HG03558 (cell line): ENCODE measurements around the gene VWCE.
"Not testable (repeated sequence)": the region's sequence is repeated elsewhere in the genome, so short reads cannot be mapped to it uniquely, and the experiment has no call there.

Experiments
- ATAC-seq: cut with Tn5 transposase; IDR thresholded peaks from one replicate; pipeline ENCODE4 v1.9.1; 2021; ENCODE audit warnings: moderate number of reproducible peaks; ENCODE audit not compliant: unreplicated experiment; ENCODE audit errors: extremely low read depth

The VWCE gene

DNA sequence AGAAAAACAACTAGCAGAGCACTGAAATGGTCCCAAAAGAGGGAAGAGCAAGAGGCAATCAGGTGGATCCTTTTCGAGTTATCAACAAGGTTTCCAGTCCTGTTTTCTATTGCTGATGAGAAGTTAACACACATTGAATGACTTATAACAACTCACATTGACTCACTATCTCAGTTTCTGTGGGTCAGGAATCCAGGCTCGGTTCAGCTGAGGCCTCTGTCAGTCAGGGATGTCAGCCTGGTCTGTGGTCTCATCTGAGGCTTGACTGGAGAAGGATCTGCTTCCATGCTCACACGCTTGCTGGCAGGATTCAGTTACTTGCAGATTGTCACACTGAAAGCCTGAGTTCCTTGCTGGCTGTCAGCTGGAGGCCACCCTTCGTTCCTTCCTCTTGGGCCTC is 76.8 kb downstream of the VWCE start:
- not testable (repeated sequence) for ATAC-seq

DNA sequence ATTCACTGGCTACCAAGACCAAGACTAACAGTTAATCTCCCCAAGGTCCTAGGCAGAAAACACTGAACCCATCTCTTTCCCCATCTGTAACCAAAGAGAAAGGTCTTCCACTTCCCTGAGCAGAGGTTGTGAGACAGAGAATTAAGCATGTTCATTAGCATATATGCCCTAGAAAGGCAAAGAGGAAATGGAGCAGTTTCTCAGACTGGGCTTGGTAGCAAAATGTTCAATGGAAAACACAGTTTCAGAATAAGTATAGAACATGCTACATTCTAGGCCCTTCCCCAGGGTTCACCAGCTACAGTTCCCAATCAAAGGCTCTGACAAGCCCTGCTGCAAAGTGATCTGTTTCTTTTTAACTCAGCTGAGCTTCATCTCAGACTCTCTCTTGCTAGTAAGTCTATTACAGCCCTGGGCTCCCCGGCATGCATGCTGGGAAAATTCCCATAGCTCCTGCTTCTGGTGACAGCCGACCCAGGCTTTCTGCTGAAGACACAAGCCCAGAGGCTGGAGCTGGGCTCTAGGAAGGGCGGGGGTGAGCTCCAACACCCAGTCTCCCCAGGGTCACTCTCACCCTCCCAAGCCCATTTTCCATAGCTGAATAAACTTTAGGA is 81.3 kb downstream of the VWCE start:
- not testable (repeated sequence) for ATAC-seq

DNA sequence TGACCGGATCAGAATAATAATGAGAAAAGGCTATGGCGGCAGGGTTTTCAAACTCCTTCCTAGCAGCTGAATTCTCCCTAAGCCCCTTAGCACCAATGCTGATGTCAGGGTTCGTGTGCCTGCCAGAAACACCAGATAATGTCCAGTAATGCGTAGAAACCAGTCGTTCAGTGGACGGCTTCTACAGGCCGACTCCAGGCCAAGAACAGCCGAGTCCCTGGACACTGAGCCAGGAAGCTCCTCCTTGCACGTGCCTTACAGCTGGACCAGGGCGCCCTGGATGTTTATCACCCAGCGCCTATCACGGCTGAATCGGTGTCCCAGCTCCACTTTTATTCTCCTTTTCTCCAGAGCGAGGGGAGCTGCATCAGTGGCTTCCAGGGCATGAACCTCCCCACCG is 82.9 kb downstream of the VWCE start:
- ATAC-seq: not testable (repeated sequence)

- ATAC-seq: not testable (repeated sequence)
Observed at GRCh38 chr11:61211327-61211952, 83.7 kb downstream of the VWCE start.

DNA sequence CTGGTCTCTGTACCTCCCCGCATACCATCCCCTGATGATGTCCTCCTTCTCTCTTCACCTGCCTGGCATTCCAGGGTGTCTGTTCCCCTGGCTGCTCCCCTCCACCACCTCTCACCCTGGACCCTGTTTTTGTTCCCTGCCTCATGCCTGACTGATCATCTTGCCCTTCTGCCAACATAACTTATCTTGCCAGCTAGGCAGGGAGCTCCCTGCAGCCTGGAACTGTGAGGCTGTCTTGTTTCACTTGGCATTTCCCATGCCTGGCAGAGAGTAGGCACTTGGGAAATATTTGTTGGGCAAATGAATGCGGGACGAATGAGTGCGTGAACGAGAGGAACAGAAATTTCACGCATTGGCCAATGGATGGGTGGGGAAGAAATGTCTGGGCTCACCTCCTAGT is 84.5 kb downstream of the VWCE start:
- ATAC-seq: not testable (repeated sequence)
